ENCODE results near the gene VAMP5. TPM values are rescaled to one million over a fixed set of nuclear protein-coding genes. Genes with fewer than 3 reads are reported as not detected.

Gene VAMP5
- total and polyA plus RNA-seq, 2 experiments from 2014 or later = 0.87 to 7.8 TPM

DNA sequence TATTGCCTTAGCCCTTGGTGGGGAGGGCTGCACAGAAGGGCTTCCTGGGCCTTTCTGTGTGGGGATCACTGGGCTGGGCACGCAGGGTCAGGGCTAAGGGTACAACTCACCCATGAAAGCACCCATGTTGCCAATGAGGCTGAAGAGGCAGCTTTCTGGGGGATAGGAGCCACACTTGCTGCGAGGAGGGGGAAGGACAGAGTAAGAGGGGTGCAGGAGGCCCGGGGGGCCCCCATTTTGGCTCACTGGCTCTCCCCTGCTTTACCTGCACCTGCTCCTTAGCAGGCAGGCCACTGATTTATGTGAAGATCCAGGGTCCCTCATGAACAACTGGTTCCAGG, 16.0 kb downstream of the VAMP5 start (continued):
- TF ChIP-seq EZH2phosphoT487 (IDR thresholded peaks at IDR 0.05; ENCODE audit: unreplicated experiment) = no peak
- no peak for TF ChIP-seq ZNF331 (CRISPR knock-in tag; IDR thresholded peaks at IDR 0.05; ENCODE audit: low read depth)
- TF ChIP-seq, protein P1, sequence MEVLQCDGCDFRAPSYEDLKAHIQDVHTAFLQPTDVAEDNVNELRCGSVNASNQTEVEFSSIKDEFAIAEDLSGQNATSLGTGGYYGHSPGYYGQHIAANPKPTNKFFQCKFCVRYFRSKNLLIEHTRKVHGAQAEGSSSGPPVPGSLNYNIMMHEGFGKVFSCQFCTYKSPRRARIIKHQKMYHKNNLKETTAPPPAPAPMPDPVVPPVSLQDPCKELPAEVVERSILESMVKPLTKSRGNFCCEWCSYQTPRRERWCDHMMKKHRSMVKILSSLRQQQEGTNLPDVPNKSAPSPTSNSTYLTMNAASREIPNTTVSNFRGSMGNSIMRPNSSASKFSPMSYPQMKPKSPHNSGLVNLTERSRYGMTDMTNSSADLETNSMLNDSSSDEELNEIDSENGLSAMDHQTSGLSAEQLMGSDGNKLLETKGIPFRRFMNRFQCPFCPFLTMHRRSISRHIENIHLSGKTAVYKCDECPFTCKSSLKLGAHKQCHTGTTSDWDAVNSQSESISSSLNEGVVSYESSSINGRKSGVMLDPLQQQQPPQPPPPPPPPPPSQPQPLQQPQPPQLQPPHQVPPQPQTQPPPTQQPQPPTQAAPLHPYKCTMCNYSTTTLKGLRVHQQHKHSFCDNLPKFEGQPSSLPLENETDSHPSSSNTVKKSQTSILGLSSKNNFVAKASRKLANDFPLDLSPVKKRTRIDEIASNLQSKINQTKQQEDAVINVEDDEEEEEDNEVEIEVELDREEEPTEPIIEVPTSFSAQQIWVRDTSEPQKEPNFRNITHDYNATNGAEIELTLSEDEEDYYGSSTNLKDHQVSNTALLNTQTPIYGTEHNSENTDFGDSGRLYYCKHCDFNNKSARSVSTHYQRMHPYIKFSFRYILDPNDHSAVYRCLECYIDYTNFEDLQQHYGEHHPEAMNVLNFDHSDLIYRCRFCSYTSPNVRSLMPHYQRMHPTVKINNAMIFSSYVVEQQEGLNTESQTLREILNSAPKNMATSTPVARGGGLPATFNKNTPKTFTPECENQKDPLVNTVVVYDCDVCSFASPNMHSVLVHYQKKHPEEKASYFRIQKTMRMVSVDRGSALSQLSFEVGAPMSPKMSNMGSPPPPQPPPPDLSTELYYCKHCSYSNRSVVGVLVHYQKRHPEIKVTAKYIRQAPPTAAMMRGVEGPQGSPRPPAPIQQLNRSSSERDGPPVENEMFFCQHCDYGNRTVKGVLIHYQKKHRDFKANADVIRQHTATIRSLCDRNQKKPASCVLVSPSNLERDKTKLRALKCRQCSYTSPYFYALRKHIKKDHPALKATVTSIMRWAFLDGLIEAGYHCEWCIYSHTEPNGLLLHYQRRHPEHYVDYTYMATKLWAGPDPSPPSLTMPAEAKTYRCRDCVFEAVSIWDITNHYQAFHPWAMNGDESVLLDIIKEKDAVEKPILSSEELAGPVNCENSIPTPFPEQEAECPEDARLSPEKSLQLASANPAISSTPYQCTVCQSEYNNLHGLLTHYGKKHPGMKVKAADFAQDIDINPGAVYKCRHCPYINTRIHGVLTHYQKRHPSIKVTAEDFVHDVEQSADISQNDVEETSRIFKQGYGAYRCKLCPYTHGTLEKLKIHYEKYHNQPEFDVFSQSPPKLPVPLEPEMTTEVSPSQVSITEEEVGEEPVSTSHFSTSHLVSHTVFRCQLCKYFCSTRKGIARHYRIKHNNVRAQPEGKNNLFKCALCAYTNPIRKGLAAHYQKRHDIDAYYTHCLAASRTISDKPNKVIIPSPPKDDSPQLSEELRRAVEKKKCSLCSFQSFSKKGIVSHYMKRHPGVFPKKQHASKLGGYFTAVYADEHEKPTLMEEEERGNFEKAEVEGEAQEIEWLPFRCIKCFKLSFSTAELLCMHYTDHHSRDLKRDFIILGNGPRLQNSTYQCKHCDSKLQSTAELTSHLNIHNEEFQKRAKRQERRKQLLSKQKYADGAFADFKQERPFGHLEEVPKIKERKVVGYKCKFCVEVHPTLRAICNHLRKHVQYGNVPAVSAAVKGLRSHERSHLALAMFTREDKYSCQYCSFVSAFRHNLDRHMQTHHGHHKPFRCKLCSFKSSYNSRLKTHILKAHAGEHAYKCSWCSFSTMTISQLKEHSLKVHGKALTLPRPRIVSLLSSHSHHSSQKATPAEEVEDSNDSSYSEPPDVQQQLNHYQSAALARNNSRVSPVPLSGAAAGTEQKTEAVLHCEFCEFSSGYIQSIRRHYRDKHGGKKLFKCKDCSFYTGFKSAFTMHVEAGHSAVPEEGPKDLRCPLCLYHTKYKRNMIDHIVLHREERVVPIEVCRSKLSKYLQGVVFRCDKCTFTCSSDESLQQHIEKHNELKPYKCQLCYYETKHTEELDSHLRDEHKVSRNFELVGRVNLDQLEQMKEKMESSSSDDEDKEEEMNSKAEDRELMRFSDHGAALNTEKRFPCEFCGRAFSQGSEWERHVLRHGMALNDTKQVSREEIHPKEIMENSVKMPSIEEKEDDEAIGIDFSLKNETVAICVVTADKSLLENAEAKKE (CRISPR knock-in tag; IDR thresholded peaks at IDR 0.05) = no peak

DNA sequence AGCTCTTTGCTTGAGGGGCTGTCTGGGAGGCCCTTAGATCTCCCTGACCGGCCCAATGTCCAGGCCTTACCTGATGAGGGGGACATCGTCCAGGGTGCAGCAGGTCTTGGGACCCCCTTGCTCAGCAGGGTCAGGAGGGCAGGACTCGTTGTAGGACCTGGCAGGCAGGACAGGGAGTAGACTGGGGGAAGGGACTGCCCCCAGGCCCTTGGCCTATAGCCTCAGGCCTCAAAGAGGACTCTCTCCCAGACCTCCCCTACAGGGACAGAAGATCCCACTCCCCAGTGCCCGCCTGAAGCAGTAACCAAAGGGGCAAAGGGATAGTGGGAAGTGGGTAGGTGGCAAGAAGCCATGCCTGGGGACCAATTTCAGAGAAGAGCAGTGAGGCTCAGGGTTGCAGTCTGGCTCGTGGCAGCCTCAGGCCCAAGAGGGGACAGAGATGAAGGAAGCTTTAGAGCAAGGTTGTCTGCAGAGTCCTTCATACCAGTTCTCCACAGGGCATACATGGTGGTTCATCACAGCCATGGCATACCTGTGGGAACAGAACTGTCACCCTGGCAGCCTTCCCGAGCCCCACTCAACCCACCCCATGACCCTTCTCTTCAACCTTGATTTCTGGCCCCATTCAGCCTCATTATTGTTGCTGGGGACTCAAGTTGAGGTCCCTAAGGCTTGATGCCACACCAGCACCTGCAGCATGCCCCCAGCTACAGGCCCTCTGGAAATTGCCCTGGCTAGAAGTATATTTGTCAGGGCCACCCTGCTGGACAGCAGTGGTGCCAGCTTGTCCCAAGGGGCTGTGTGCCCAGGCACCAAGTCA, 16.9 kb downstream of the VAMP5 start:
- Histone ChIP-seq H3F3A (replicated peaks; ENCODE audit: low read depth) (0 out of 2 replicates have a peak, but pooled peaks cover 8% of the 10 kb centered on the region), H3K4me2 (peak overlapping the region; percentile 93), H2AFZ (no peak overlapping the region), H3K4me1 (ENCODE audit: insufficient read depth) (peaks cover 8% of the 10 kb centered on the region), H3K4me3 (peak overlapping the region; percentile 96), H3K9me2 (ENCODE audit: insufficient read depth) (no peaks in the 10 kb centered on the region), H3K36me3 (ENCODE audit: insufficient read depth) (no peaks in the 10 kb centered on the region; the same call in 1 of the 2 replicates), H3K27me3 (ENCODE audit: insufficient read depth) (no peaks in the 10 kb centered on the region), H3K27ac (ENCODE audit: low read depth) (no peak overlapping the region), H4K20me1 (replicated peaks; ENCODE audit: insufficient read depth) (peaks cover 20% of the 10 kb centered on the region), H3K79me2 (replicated peaks; ENCODE audit: insufficient read depth) (peaks cover 33% of the 10 kb centered on the region)
- Mint-ChIP-seq H3K4me1 (peaks cover 9% of the 10 kb centered on the region), H3K27ac (no peak overlapping the region), H3K36me3 (ENCODE audit: low read depth) (peaks cover 14% of the 10 kb centered on the region; the same call in 1 of the 3 replicates), H3K9me3 (peaks cover 3% of the 10 kb centered on the region; the same call in 1 of the 3 replicates), H3K4me3 (peak overlapping the region; percentile 86), H3K27me3 (ENCODE audit: insufficient read depth, low read depth, poor library complexity) (peaks cover 25% of the 10 kb centered on the region)
- ATAC-seq (no peak), DNase-seq (ENCODE audit: low spot score) (no peak)
- TF ChIP-seq, protein P2, sequence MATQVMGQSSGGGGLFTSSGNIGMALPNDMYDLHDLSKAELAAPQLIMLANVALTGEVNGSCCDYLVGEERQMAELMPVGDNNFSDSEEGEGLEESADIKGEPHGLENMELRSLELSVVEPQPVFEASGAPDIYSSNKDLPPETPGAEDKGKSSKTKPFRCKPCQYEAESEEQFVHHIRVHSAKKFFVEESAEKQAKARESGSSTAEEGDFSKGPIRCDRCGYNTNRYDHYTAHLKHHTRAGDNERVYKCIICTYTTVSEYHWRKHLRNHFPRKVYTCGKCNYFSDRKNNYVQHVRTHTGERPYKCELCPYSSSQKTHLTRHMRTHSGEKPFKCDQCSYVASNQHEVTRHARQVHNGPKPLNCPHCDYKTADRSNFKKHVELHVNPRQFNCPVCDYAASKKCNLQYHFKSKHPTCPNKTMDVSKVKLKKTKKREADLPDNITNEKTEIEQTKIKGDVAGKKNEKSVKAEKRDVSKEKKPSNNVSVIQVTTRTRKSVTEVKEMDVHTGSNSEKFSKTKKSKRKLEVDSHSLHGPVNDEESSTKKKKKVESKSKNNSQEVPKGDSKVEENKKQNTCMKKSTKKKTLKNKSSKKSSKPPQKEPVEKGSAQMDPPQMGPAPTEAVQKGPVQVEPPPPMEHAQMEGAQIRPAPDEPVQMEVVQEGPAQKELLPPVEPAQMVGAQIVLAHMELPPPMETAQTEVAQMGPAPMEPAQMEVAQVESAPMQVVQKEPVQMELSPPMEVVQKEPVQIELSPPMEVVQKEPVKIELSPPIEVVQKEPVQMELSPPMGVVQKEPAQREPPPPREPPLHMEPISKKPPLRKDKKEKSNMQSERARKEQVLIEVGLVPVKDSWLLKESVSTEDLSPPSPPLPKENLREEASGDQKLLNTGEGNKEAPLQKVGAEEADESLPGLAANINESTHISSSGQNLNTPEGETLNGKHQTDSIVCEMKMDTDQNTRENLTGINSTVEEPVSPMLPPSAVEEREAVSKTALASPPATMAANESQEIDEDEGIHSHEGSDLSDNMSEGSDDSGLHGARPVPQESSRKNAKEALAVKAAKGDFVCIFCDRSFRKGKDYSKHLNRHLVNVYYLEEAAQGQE (IDR thresholded peaks at IDR 0.05; ENCODE audit: unreplicated experiment) = no peak
- TF ChIP-seq, protein P1 (CRISPR knock-in tag; IDR thresholded peaks at IDR 0.05) = no peak

Measured in GM23338 (cell line).